Measurements from ENCODE around the gene TRPM3.

GRCh38 chr9:70852711-70853240 is 268.6 kb downstream of the TRPM3 start:
- TF ChIP-seq REST (IDR thresholded peaks at IDR 0.05; ENCODE audit: insufficient read depth in 1 of 2, low read depth in 2 of 2, low read length in 1 of 2) (no peak), CTCF (IDR thresholded peaks at IDR 0.05) (no peak)

Data from Panc1 (cell line).